GM19099 (cell line): ENCODE results near the gene TPX2.

Experiments used
- POLR2A ChIP-seq: IDR thresholded peaks from 3 replicates; pipeline ENCODE4 v1.6.1; 2011; ENCODE audit warnings: low read depth; ENCODE audit not compliant: insufficient read length; ENCODE audit errors: extremely low read depth

The TPX2 gene

GRCh38 chr20:31700747-31701146 is 38.3 kb upstream of the TPX2 start:
- no peak for TF ChIP-seq POLR2A

GRCh38 chr20:31701591-31701990 is 37.5 kb upstream of the TPX2 start:
- no peak for TF ChIP-seq POLR2A

- TF ChIP-seq POLR2A = no peak
Measured at GRCh38 chr20:31704225-31705119, 34.6 kb upstream of the TPX2 start.

DNA sequence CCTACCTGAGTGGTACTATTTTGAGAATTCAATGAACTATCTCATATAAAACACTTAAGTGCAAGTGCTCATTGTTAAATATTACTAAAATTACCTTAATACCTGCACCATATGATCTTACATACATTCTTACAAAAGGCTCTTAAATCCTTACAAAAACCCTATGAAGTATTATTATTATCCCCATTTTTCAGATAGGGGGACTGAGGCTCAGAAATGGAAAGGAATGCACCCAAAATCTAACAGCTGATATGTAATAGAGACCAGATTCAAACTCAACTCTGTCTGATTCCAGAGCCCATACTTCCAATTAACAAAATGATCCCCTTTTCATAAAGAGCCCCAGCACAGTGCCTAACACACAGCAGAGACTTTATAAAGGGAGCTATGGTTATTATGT is 33.9 kb upstream of the TPX2 start:
- TF ChIP-seq POLR2A = no peak

GRCh38 chr20:31705598-31706597 is 33.2 kb upstream of the TPX2 start:
- TF ChIP-seq POLR2A = no peak

- no peak for TF ChIP-seq POLR2A
Measured at GRCh38 chr20:31706607-31707257, 32.4 kb upstream of the TPX2 start.

GRCh38 chr20:31707258-31707615 is 31.9 kb upstream of the TPX2 start:
- no peak for TF ChIP-seq POLR2A

GRCh38 chr20:31707994-31708735 is 30.9 kb upstream of the TPX2 start:
- no peak for TF ChIP-seq POLR2A

GRCh38 chr20:31708736-31709534 is 30.2 kb upstream of the TPX2 start:
- no peak for TF ChIP-seq POLR2A

GRCh38 chr20:31709939-31710338 is 29.2 kb upstream of the TPX2 start:
- no peak for TF ChIP-seq POLR2A

DNA sequence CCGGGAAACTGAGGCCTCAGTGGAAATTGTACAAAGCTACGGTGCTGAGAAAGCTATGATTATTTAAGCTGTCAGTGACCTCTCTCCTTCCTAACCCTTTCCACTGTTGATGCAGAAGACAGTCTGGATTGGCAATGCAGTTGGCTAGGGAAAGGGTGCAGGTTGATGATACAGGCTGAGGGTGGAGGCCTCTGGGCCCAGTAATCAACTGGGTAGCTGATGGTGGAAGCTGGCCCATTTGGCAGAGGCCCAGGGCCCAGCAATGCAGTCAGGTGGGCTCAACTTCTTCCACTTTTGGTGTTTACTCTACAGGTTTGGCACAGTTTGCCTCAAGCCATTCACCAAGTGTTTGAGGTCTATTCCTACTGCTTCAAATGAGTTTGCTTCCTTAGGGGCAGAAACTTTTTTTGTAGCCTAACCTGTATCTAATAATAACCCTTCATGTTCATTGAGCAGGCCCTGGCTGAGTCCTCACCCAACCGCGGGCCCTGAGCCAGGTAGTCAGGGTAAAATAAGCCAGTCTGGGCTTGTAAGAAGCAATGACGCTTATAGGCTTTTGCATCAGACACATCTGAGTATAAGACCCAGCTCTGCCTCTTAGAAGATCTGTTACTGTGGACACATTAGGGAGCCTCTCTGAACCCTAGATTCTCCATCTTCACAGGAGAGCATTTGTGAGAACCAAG is 28.5 kb upstream of the TPX2 start:
- no peak for TF ChIP-seq POLR2A

DNA sequence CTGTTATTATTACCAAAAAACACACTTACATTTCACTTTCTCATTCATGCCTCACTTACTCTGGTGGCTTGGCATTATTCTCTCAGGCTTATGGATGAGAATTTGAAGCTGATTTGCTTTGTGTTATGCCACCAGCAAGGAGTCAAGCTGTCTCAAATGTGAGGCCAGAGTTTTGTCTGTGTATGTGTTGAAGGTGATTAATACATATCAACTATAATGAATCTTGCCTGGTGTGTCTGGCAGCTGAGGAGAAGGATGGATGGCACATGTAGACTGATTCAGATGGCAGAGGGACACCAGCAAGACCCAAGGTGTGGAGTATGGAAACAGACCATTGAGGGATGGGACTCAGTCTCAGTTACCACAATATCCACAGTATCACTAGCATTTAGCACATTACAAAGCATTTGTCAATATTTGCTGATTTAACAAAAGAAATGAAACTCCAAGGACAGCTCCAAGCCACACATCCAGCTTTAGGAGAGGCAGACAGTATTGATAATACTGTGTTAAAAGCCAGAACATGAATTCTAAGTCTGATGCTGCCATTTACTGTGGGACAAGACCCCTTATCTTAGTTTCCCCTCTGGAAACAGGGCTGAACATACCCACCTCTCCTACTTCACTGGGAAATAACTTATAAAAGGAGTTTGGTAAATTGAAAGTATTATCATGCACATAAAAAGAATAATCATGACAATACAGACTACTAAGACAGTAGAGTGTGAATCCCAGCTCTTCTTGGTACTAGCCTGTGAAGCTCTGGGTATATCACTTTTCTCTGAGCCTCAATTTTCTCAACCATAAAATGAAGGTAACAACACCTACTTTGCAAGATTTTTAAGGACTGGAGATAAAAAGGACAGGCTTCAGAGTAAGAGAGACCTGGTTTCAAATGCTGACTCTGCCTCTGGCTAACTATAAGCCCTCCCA is 27.6 kb upstream of the TPX2 start:
- no peak for TF ChIP-seq POLR2A
